PC-3 (cell line): ENCODE measurements around the gene ADAT1. TPM values are rescaled to one million over a fixed set of nuclear protein-coding genes. Genes with fewer than 3 reads are reported as not detected.

Experiments used
- ATAC-seq: fragments of 200-7000 bp; cut with Tn5 transposase; 2 replicates; pipeline ENCODE4 v1.9.1; 2020; ENCODE audit warnings: mild to moderate bottlenecking, moderate library complexity
- BruUV-seq: library from RNA; stranded (reverse); fragments of 400-500 nt; replicated peaks from 2 replicates; lab custom pipeline; 2021; lab: Mats Ljungman, UMichigan
- CTCF ChIA-PET: fragments of 300-600 bp; sonication (Branson Sonifier 250); formaldehyde crosslinking; loops from one replicate; lab custom pipeline; 2022; ENCODE audit warnings: antibody characterized with exemption; lab: Charles Lee
- POLR2A ChIA-PET: fragments of 300-600 bp; sonication (Branson Sonifier 250); formaldehyde crosslinking; loops from one replicate; lab custom pipeline; 2022; ENCODE audit warnings: antibody characterized with exemption; ENCODE audit not compliant: unreplicated experiment; lab: Charles Lee
- DNase-seq: peaks from one replicate; pipeline ENCODE4 v3.0.0-alpha.2; 2015
- H2AFZ ChIP-seq: fragments of 300-600 bp; sonication (generic); 2 replicates; pipeline ENCODE4 v1.6.0; 2016; ENCODE audit warnings: antibody characterized with exemption, low read length
- H3F3A ChIP-seq: fragments of 300-600 bp; sonication (generic); one replicate; pipeline ENCODE4 v1.6.0; 2017; ENCODE audit warnings: antibody characterized with exemption, low read length, control low read depth, mild to moderate bottlenecking; ENCODE audit not compliant: unreplicated experiment
- H3K27ac ChIP-seq: fragments of 300-600 bp; sonication (generic); 2 replicates; pipeline ENCODE4 v1.5.1; 2016; ENCODE audit warnings: mild to moderate bottlenecking, low read length
- H3K27me3 ChIP-seq: fragments of 300-600 bp; sonication (generic); 2 replicates; pipeline ENCODE4 v1.6.1; 2016; ENCODE audit warnings: low read length, mixed read lengths
- H3K36me3 ChIP-seq: fragments of 300-600 bp; sonication (generic); 2 replicates; pipeline ENCODE4 v1.6.1; 2016; ENCODE audit warnings: low read depth, mixed run types, low read length, mixed read lengths
- H3K4me1 ChIP-seq: fragments of 300-600 bp; sonication (generic); 2 replicates; pipeline ENCODE4 v1.5.1; 2016; ENCODE audit warnings: low read length; ENCODE audit not compliant: insufficient read depth
- H3K4me2 ChIP-seq: fragments of 300-600 bp; sonication (generic); 2 replicates; pipeline ENCODE4 v1.6.0; 2016; ENCODE audit warnings: low read length
- H3K4me3 ChIP-seq: fragments of 300-600 bp; sonication (generic); 2 replicates; pipeline ENCODE4 v1.5.1; 2016; ENCODE audit warnings: mild to moderate bottlenecking, low read length, mixed read lengths
- H3K79me2 ChIP-seq: fragments of 300-600 bp; sonication (generic); 2 replicates; pipeline ENCODE4 v1.6.1; 2017; ENCODE audit warnings: low read length, mixed read lengths
- H3K9ac ChIP-seq: fragments of 300-600 bp; sonication (generic); 2 replicates; pipeline ENCODE4 v1.6.0; 2016; ENCODE audit warnings: mild to moderate bottlenecking, low read length
- H3K9me2 ChIP-seq: fragments of 300-600 bp; sonication (generic); replicated peaks from 2 replicates; pipeline ENCODE4 v1.6.1; 2016; ENCODE audit warnings: mixed run types, low read length, mixed read lengths
- H3K9me3 ChIP-seq: fragments of 300-600 bp; sonication (generic); 2 replicates; pipeline ENCODE4 v1.6.1; 2016; ENCODE audit warnings: low read length, mixed read lengths
- H4K20me1 ChIP-seq: fragments of 300-600 bp; sonication (generic); 2 replicates; pipeline ENCODE4 v1.6.1; 2016; ENCODE audit warnings: low read length, mixed read lengths
- EZH2 ChIP-seq: fragments of 300-600 bp; sonication (generic); IDR thresholded peaks from one replicate; pipeline ENCODE4 v1.6.1; 2017; ENCODE audit warnings: antibody characterized with exemption, mild to moderate bottlenecking, low read length; ENCODE audit not compliant: unreplicated experiment
- EZH2phosphoT487 ChIP-seq: fragments of 300-600 bp; sonication (generic); IDR thresholded peaks from 2 replicates; pipeline ENCODE4 v1.6.1; 2018; ENCODE audit warnings: mild to moderate bottlenecking, antibody characterized with exemption, low read length, borderline replicate concordance
- intact Hi-C: fragments of 100-400 bp; cut with micrococcal nuclease; formaldehyde crosslinking; loops from 2 replicates; pipeline ENCODE4 v1.9.0; 2023
- total RNA-seq: library from RNA; depleted of rRNA; stranded (reverse); fragments of >200 nt; gene quantifications from 2 replicates; pipeline ENCODE4 v1.2.3, GENCODE V29; 2014
- TF ChIP-seq, protein P1 (sequence below): fragments of 300-600 bp; sonication (generic); conservative IDR thresholded peaks from 2 replicates; pipeline ENCODE4 v1.5.1; 2017; ENCODE audit warnings: antibody characterized with exemption, low read depth, mild to moderate bottlenecking, low read length

ADAT1 gene
- total RNA-seq, 1 experiment from 2014 or later = 42.8 TPM

DNA sequence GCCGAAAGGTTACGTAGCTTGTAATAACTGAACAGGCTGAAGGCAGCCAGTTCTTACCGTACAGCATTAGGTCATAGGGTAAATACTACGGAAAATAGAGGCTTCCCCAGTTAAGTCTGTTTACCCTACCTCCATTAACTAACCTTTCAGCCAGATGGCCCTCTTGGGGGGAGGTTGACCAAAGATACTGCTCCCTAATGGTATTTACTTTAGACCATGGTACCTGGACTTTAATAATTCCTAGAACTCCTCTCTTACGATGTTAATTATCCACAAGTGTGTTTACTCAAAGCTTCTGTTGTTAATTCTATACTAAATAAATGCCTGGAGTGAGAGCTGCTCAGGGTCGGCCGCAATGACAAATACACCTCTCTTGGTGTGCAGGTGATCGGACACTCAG is 9.8 kb upstream of the ADAT1 start:
- Histone ChIP-seq H3K4me2 (no peak overlapping the region), H3K4me3 (no peak overlapping the region), H4K20me1 (no peaks in the 10 kb centered on the region), H3K36me3 (peaks cover 60% of the 10 kb centered on the region), H3K9me3 (no peaks in the 10 kb centered on the region), H3K9ac (no peak overlapping the region), H3F3A (no peaks in the 10 kb centered on the region), H2AFZ (no peak overlapping the region), H3K79me2 (0 out of 2 replicates have a peak, but pooled peaks cover 2% of the 10 kb centered on the region), H3K9me2 (no peaks in the 10 kb centered on the region), H3K27ac (no peak overlapping the region), H3K4me1 (no peaks in the 10 kb centered on the region), H3K27me3 (no peaks in the 10 kb centered on the region)
- BruUV-seq = no TSS peak
- intact Hi-C loops = no loop called here
- CTCF ChIA-PET = no interaction called here
- DNase-seq = no peak
- no peak for ATAC-seq
- TF ChIP-seq EZH2phosphoT487 (no peak), EZH2 (no peak)
- TF ChIP-seq, protein P1, sequence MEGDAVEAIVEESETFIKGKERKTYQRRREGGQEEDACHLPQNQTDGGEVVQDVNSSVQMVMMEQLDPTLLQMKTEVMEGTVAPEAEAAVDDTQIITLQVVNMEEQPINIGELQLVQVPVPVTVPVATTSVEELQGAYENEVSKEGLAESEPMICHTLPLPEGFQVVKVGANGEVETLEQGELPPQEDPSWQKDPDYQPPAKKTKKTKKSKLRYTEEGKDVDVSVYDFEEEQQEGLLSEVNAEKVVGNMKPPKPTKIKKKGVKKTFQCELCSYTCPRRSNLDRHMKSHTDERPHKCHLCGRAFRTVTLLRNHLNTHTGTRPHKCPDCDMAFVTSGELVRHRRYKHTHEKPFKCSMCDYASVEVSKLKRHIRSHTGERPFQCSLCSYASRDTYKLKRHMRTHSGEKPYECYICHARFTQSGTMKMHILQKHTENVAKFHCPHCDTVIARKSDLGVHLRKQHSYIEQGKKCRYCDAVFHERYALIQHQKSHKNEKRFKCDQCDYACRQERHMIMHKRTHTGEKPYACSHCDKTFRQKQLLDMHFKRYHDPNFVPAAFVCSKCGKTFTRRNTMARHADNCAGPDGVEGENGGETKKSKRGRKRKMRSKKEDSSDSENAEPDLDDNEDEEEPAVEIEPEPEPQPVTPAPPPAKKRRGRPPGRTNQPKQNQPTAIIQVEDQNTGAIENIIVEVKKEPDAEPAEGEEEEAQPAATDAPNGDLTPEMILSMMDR = no peak
- POLR2A ChIA-PET = no interaction called here

DNA sequence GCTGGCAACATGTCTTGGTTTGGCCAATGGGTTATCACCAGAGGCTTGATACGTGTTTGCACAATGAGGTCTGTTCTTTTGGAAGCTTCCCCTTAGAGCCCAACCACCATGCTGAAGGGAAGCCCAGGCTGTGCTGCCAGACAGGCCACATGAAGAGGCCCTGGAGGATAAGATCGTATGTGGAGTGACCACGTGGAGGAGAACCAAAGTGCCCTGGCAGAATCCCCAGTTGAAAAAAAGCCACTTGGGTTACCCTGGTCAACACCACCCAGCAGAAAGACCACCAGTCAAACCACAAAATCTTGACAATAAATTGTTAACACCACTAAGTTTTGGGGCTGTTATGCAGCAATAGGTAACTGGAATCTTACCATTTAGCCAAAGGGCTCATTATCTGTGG is 7.0 kb upstream of the ADAT1 start:
- H3F3A ChIP-seq = no peaks in the 10 kb centered on the region
- TF ChIP-seq, protein P1 = no peak
- TF ChIP-seq EZH2phosphoT487 (no peak), EZH2 (no peak)
- no peak overlapping the region for H2AFZ ChIP-seq
- H3K9me2 ChIP-seq = no peaks in the 10 kb centered on the region
- ChIA-PET CTCF (no interaction called here), POLR2A (no interaction called here)
- no peaks in the 10 kb centered on the region for H3K27me3 ChIP-seq
- H4K20me1 ChIP-seq = no peaks in the 10 kb centered on the region
- no peak overlapping the region for H3K27ac ChIP-seq
- intact Hi-C loops = no loop called here
- H3K79me2 ChIP-seq = no peaks in the 10 kb centered on the region
- no peaks in the 10 kb centered on the region for H3K4me1 ChIP-seq
- H3K4me2 ChIP-seq = no peak overlapping the region
- no peak overlapping the region for H3K9ac ChIP-seq
- no TSS peak for BruUV-seq
- peaks cover 62% of the 10 kb centered on the region for H3K36me3 ChIP-seq
- no peak for DNase-seq
- no peaks in the 10 kb centered on the region for H3K9me3 ChIP-seq
- no peak overlapping the region for H3K4me3 ChIP-seq
- ATAC-seq = no peak

DNA sequence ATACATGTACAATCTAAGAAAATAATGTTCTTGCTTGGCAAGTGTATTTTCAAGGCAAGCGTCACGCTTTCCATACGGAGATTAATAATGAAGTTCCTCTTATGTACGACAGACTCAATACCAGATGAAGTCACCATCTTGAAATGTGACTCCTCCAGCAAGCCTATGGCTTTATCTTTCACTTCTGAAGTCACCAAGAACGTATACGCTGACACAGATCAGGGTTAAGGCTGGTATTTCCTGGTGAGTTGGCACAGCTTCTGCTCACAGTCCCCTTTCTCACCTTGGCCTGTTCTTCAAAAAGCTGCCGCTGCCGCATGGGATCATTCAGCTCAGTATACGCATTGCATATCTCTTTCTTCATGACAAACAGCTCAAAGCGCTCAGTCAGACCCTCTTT is 6.1 kb upstream of the ADAT1 start:
- CTCF ChIA-PET = no interaction called here
- intact Hi-C loops = no loop called here
- no TSS peak for BruUV-seq

More for the DNA sequence above, 6.1 kb upstream of the ADAT1 start:
- Histone ChIP-seq H2AFZ (no peak overlapping the region), H3K4me3 (no peak overlapping the region), H3K9ac (no peak overlapping the region), H3K79me2 (no peaks in the 10 kb centered on the region), H3K36me3 (peaks cover 56% of the 10 kb centered on the region), H3K27me3 (no peaks in the 10 kb centered on the region), H3K4me2 (no peak overlapping the region), H3F3A (no peaks in the 10 kb centered on the region), H3K4me1 (no peaks in the 10 kb centered on the region), H3K27ac (no peak overlapping the region), H3K9me3 (no peaks in the 10 kb centered on the region), H3K9me2 (no peaks in the 10 kb centered on the region), H4K20me1 (no peaks in the 10 kb centered on the region)
- ATAC-seq = no peak
- TF ChIP-seq, protein P1 = no peak
- TF ChIP-seq EZH2 (no peak), EZH2phosphoT487 (no peak)
- POLR2A ChIA-PET = no interaction called here
- DNase-seq = no peak
